ENCODE measurements around the gene DSG4.

DSG4 gene

DNA sequence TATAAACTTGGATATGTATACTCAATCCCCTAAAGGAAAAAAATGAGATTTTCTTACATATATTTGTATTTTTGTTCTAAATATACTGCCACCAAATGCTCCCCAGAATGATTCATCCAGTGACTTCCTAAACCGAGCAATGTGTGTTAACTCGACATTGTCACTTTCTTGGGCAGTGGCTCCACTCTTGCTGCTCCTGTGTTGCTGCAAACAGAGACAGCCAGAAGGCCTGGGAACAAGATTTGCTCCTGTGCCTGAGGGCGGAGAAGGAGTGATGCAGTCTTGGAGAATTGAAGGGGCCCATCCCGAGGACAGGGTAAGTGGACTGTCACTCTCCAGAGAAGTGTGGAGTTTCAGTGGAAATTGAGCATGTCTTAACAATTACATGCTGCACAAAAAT is 32.7 kb downstream of the DSG4 start:
- DNase-seq: no peak

DNA sequence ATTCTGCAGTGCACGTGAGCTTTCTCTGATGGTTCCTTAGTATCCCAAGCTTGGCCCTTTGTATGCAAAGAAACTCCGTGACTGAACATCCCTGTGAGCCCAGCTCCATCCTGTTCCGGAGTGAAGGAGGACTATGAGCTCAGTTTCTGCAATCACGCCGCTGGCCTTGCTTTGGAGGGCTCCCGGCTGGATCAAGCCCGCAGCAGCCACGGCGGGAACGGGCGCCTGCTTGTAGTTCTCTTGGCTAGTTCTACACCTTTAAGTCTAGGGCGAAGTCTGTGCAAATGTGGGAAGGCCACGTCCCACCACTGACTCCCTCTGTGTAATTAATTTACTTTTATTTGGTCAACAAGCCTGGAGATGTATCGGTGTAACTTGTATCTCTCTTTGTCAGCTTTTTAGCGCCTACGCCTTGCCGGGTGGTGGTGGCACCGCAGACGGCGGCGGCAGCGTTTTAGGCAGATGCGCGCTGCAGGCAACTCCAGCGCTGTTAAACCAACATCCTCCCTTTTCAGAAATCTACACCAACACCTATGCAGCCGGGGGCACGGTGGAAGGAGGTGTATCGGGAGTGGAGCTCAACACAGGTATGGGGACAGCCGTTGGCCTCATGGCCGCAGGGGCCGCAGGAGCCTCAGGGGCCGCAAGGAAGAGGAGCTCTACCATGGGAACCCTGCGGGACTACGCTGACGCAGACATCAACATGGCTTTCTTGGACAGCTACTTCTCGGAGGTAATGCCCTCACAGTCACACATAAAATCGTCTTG is 34.3 kb downstream of the DSG4 start:
- no peak for DNase-seq

GRCh38 chr18:31413137-31413536 is 36.6 kb downstream of the DSG4 start:
- no peak for DNase-seq

GRCh38 chr18:31417850-31418249 is 41.3 kb downstream of the DSG4 start:
- no peak for DNase-seq

DNA sequence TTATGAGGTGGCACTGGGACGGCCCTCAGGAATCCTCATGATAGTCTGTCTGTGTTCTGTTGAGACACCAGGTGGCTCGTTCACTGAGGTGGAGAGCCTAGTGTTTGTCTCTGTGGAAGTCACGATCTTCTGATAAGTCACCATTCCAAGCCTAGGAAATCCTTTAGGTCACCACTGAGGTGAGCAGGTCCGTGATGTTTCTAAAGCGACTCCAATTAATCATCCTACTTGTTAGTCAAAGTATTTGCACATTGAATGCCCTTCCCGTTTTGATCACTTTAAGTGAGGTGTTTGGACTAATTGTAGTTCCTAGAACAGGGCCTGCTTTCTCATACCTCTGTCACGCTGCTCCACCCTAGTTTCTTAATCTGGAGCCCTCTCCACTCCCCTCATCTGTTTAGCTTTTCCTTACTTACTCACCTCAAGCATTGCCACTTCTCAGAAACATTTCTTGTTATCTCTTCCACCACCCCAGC is 42.9 kb downstream of the DSG4 start:
- DNase-seq: no peak

DNA sequence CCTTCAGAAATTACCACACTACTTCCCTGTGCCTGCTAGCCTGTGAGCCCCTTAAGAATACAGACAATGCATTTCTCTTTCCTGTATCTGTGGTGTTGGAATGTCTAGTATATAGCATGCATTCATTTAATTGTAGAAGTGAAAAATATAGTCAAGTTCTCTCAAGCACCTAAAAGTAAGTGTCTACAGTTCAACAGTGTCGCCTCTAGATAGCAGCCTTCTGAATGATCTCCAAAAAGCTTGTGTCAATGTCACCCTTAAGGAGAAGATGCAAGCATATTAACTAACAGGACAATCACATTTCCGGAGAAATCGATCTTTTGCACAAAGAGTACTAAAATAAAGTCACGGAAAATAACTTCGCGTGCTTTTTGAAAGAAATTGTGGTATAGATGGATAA is 43.5 kb downstream of the DSG4 start:
- DNase-seq: no peak

DNA sequence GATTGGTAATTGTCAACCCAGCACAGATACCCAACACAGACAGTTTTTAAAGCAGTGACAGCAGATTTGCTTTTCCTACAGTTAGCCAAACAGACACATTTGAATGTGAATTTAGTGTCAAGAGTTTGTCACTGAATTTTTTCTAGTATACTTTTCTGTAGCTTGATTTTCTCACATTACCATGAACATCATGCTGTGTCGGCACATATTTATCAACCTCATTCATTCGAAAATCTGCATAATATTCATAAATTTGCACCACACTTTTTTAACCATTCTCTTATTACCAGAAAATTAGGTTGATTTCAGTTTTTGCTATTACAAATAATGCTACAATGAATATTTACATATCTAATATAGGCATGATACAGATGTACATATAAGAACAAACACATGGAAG is 43.9 kb downstream of the DSG4 start:
- DNase-seq: no peak

DNA sequence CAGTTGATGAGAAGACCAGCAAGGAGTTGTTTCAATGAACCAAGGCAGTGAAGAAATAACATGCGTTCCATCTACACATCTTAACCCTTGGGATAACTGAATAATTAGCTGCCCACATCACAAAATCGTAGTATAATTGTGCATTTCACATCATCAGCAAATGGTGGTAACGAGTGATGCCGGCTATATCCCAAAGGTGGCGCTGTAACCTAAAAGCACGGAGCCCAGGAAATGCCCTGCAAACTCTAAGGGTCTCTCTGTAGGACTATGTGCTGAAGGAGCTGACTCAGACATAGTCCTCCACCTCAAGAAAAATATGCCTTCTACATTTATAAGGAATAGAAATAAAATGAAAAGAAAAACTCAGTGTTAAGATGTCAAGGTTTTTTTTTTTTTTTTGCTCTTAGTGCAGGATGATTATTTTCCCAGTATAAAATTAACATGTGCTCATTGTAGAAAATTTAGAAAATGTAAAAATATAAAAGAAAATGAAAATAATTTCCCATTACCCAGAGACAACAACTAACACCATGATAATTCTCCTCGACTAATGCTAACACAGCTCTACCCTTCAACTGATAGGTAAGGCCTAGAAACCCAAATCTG is 47.9 kb downstream of the DSG4 start:
- DNase-seq: no peak

DNA sequence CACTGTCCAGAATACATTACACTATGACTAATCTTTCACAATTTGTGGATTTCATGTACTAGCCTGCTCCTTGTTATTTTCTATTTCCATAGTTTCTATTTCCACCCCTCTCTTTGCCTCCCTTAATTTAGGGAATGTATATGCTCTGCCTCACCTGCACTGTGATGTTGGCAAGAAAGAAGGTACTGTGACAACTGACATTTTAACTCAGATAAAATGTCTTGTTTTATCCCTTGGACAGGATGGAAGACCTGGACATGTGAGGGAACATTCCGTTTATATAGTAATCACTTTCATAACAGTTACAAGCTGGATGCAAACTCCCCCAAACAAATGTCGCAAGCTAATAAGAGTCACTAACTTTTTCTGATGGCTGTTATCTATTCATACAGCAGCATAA is 49.4 kb downstream of the DSG4 start:
- DNase-seq: no peak

DNA sequence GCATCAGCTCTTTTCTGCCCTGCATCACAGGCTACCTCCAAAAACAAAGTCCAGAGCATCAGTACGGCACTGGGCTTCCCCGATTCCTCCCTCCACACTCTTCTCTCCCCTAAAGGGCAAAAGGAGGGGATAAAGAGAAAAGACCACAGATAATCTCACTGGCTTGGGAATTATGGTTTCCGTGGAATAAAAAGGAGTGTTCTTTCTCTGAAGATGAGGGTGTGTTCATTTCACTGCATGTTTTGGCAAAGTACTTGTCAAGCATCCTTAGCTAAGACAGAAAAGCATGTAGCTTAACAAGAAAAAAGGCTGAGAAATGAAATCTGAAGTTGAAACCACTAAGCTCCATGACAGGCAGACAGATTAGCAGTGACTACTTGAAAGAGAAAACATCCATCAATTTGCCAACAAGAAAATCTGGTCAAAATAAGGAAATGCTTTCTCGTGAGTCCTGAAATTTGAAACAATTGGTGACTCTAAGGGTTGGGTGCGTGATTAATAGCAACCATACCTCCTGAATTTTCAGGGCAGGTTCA is 50.4 kb downstream of the DSG4 start:
- DNase-seq: no peak

GRCh38 chr18:31428211-31428610 is 51.6 kb downstream of the DSG4 start:
- no peak for DNase-seq

- no peak for DNase-seq
These were observed 53.0 kb downstream of the DSG4 start for GRCh38 chr18:31429623-31430022.

DNA sequence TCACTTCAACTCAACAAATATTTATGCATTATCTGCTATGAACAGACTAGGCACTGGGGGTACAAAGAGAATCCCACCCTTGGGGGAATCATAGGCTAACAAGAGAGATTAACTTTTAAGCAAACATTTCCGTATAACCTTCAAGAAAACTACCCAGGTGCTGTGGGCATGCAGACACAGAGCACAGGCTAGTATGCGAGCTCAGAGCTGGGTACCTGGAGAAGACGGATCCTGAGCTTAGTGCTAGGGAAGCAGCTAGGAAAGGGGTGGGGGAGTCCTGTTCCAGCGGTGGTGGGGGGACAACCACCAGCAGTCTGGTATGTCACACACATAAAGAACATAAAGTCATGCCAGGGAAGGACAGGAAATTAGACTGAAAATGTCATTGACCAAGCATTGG is 53.5 kb downstream of the DSG4 start:
- no peak for DNase-seq

GRCh38 chr18:31430554-31430953 is 54.0 kb downstream of the DSG4 start:
- no peak for DNase-seq

GRCh38 chr18:31432316-31432715 is 55.7 kb downstream of the DSG4 start:
- no peak for DNase-seq

DNA sequence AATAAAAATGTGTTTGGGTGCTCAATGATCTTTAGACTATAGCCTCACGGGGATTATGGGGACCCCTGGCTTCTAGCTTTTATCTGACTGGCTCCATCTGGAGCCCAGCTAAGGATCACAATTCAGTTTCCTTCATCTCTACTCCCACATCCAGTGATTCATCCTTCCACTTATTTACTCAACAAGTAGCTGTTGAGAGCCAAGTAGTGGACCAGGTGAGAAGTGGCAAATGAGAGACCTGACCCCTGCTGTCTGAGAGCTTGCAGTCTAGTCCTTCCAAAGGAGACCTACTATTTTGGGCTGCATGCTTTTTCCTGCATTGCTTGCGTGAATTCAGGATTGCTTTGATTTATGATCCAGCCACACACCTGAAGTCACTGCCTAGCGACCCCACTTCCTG is 60.2 kb downstream of the DSG4 start:
- no peak for DNase-seq

GRCh38 chr18:31438402-31438801 is 61.8 kb downstream of the DSG4 start:
- DNase-seq: no peak

GRCh38 chr18:31439807-31440325 is 63.3 kb downstream of the DSG4 start:
- no peak for DNase-seq

GRCh38 chr18:31440787-31441186 is 64.2 kb downstream of the DSG4 start:
- DNase-seq: no peak

DNA sequence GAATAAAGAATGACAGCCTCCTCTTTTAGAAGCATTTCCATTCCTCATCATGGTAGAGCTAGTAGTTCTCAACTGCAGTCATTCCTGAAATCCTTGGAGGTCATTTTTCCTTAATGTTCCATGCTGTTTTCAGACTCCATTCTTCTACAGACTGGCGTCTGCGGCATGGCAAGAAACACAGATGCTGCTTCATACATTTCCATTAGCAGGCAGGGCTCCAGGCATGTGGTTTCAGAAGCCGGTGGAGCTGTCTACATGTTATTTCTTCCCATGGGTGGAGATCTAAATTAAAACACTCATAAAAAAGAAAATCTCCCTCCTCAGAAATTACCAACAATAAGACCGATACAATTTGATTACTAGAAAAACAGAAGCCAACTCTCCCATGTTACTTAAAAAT is 64.9 kb downstream of the DSG4 start:
- DNase-seq: no peak

DNA sequence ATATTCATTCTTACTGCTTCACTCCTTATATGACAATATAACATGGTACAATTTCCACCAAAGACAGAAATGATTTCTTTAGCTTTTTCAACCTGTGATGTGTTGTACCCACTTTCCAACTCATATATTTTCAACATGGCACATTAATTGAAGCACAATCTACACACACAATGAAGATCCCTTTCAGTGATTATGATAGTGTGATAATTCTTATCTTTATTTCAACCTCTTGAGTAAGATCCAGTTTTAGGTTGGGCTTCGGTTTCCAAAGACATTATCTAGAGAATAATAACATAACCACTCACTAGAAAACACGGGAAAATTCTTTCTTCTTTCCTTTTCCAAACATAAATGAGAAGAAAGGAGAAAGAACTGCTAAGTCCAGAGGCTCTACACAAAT is 67.6 kb downstream of the DSG4 start:
- no peak for DNase-seq

- DNase-seq: no peak
These were observed 69.3 kb downstream of the DSG4 start for GRCh38 chr18:31445908-31446307.

DNA sequence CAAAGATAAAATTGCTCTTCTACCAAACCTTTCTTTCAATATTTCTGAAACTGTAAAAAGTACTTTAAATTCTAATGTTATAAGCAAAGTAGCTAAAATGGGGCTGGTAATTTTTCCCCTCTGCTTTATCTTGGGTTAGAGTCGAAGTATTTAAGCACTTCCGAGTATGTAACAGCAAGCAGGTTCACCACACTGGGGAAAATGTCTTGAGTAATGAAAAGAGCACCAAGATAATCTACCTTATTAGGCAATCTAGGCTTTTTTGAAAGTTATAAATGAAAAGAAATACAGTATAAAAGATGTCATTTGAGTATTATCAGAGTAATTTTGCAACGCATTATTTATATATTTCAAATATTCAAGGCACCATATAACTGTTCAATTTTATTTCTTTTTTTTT is 70.3 kb downstream of the DSG4 start:
- DNase-seq: no peak

DNA sequence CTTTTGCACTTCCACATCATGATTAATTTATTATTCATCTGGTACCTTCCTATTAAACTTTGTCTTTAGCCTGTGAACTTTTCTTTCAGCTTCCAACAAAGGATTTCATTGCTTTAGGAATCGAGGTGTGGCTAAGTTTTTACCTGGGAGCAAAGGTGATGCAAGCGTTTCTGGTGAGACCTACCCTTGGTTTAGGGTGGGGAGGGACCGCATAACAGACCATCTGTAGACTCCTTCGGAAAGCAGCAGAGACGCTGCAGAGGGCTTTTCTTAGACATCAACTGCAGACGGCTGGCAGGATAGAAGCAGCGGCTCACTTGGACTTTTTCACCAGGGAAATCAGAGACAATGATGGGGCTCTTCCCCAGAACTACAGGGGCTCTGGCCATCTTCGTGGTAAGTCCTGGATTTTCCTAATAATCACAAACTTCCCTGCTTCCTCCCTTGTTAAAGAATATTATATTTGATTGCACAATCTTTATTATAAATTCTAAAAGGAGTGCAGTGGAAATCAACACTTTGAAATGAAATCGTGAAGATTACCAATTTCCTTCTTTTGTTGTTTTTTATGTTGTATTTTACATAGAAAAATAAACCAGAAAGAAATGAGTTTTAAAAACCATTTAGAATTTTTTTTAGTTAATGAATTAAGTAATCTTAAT is 71.1 kb downstream of the DSG4 start, which contains the start of gene DSG3:
Gene DSG3, plus strand, starts transcription at position 212 of the 662 bp plus-strand sequence. Its CDS starts 137 bp downstream, at position 349.
- DNase-seq: no peak
